Fibroblast of lung (primary cell): ENCODE data around the gene INPP5A.

Experiments used
- CTCF ChIP-seq, 2 donors: IDR thresholded peaks in 1 of 2; conservative IDR thresholded peaks in 1 of 2; 1 replicate in 1 of 2; 2 replicates in 1 of 2; pipeline ENCODE4 v1.5.1; 2011 to 2012; ENCODE audit warnings: low read length in 2 of 2, control low read depth in 1 of 2, inconsistent platforms in 1 of 2, low read depth in 1 of 2, mild to moderate bottlenecking in 1 of 2
- EZH2 ChIP-seq: IDR thresholded peaks from 2 replicates; pipeline ENCODE4 v1.5.1; 2012; ENCODE audit warnings: low read length, control low read depth, mild to moderate bottlenecking; ENCODE audit errors: missing control alignments

- no peak for TF ChIP-seq CTCF (conservative IDR thresholded peaks at IDR 0.05 in 1 of 2, IDR thresholded peaks at IDR 0.05 in 1 of 2; ENCODE audit: low read depth in 1 of 2, low read length in 2 of 2)
- TF ChIP-seq EZH2: no peak
These were observed 107.1 kb downstream of the INPP5A start for GRCh38 chr10:132644527-132645246.
